Right kidney (tissue), 1 donor: ENCODE data around the gene RAB40AL.

Experiments
- DNase-seq: peaks from one replicate; pipeline ENCODE4 v3.0.0-alpha.2; 2016

RAB40AL gene

GRCh38 chrX:102979536-102979935, 42.5 kb downstream of the RAB40AL start:
- DNase-seq, result no peak

DNA sequence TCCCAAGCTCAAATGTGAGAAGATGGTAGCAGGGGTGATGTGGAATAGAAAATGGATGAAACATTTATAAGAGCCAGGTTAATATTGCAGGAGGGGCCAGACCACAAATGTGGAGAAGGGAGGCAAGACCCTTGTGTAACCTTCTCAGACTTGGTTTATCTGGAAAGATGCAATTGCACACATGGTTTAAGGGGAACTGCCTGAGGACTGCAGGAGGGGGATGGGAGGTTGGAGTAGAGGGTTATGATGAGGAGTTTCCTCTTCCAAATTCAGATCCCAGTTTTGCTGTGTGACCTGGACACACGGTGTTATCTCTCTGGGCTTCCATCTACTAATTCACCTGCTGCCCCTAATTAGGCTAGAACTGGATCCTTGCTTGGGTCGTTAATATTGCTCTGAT, 46.1 kb downstream of the RAB40AL start:
- DNase-seq, result no peak

DNA sequence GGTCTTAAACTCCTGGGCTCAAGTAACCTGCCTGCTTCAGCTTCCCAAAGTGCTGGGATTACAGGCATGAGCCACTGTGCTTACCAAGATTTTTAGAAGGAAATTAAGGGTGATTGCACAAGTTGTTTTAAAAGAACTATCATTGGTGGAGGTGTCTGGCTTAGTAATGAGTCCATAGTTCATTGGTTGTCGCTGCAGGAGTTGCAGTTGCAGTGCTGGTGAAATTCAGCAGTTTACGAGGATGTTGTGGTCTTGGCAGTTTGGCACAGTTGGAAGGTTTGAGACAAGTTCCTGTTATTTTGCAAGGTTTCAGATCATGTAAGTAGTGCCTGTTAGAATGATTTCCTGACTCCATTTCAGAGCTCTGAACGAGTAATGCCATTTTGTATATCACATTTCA, 48.1 kb downstream of the RAB40AL start:
- DNase-seq, result no peak
